NB4 (cell line): ENCODE measurements around the gene XXYLT1.

Experiments
- DNase-seq: peaks from one replicate; pipeline ENCODE4 v3.0.0; 2010; ENCODE audit warnings: low read depth
- H3K4me3 ChIP-seq: one replicate; pipeline ENCODE4 v1.5.1; 2011; ENCODE audit warnings: mild to moderate bottlenecking, low read depth, low read length, moderate library complexity
- MYC ChIP-seq: IDR thresholded peaks from 2 replicates; pipeline ENCODE4 v1.6.1; 2011; ENCODE audit warnings: low read depth, low read length
- POLR2A ChIP-seq: IDR thresholded peaks from 2 replicates; pipeline ENCODE4 v1.6.1; 2011; ENCODE audit warnings: mild to moderate bottlenecking; ENCODE audit not compliant: insufficient read length; ENCODE audit errors: extremely low read depth
- TF ChIP-seq, protein P1 (sequence below): IDR thresholded peaks from 2 replicates; pipeline ENCODE4 v1.6.1; 2011; ENCODE audit warnings: low read depth, low read length
- TF ChIP-seq, protein P2 (sequence below): IDR thresholded peaks from one replicate; pipeline ENCODE4 v1.5.1; 2012; ENCODE audit warnings: low read depth, low read length

Gene XXYLT1

GRCh38 chr3:195284842-195285241, 13.9 kb upstream of the XXYLT1 start:
- DNase-seq = no peak
- TF ChIP-seq, protein P1, sequence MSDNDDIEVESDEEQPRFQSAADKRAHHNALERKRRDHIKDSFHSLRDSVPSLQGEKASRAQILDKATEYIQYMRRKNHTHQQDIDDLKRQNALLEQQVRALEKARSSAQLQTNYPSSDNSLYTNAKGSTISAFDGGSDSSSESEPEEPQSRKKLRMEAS = no peak
- no peak for TF ChIP-seq MYC
- TF ChIP-seq POLR2A = no peak
- TF ChIP-seq, protein P2, sequence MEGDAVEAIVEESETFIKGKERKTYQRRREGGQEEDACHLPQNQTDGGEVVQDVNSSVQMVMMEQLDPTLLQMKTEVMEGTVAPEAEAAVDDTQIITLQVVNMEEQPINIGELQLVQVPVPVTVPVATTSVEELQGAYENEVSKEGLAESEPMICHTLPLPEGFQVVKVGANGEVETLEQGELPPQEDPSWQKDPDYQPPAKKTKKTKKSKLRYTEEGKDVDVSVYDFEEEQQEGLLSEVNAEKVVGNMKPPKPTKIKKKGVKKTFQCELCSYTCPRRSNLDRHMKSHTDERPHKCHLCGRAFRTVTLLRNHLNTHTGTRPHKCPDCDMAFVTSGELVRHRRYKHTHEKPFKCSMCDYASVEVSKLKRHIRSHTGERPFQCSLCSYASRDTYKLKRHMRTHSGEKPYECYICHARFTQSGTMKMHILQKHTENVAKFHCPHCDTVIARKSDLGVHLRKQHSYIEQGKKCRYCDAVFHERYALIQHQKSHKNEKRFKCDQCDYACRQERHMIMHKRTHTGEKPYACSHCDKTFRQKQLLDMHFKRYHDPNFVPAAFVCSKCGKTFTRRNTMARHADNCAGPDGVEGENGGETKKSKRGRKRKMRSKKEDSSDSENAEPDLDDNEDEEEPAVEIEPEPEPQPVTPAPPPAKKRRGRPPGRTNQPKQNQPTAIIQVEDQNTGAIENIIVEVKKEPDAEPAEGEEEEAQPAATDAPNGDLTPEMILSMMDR = no peak
- H3K4me3 ChIP-seq = no peak overlapping the region

DNA sequence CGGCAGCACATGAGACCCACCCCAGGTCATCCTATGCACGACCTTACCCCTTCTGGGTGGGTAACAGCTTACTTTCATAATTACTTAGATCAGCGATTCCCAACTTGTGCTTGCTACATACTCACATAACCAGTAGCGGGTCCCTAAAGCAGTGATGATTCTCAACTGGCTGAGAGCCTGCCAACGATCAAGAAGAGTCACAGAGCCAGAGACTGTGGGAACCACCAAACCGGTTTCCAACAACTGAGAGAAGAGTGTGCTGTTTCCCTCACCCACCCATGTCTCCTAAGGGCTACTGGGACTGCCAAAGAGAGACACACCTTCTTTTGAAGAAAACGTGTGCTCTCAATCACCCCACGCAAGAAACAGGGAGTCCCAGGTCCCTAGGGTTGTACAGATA, 12.0 kb upstream of the XXYLT1 start:
- no peak overlapping the region for H3K4me3 ChIP-seq
- TF ChIP-seq POLR2A (no peak), MYC (no peak)
- TF ChIP-seq, protein P1 = no peak
- TF ChIP-seq, protein P2 = no peak
- no peak for DNase-seq

DNA sequence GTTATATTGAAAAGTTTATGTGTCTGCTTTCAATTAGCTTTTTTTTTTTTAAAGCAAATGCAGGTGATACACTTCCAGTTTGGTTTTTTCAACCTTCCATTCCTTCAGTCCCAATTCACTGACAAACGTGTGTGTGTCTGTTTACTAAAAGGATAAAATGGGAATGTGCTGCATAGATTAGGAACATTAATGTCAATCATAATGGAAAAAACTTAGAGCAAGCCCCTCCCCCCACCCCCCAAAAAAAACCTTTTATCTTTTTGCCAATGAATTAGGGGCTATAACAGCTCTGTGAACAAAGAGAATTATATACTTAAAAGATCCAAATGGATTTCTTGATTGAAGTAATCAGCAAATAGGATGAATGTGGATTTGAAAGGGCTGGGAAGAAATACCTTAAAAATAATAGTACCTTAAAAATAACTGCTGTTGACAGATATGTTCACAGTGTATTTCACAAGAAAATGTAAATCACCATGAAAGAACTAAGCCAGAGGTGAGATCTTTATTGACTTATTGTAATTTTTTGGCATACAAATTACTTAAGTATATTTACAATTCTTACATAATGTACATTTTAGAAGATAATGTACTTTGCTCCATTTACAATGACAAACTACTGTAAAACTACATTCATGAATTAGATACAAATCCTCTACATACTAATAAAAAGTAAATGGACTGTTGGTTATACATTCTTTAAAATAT, 3.5 kb upstream of the XXYLT1 start:
- no peak overlapping the region for H3K4me3 ChIP-seq
- TF ChIP-seq MYC (no peak), POLR2A (no peak)
- TF ChIP-seq, protein P2 = no peak
- TF ChIP-seq, protein P1 = no peak
- DNase-seq = no peak

- peak; percentile 71 for TF ChIP-seq MYC
- TF ChIP-seq, protein P1 = peak; percentile 93
- TF ChIP-seq, protein P2 = peak; percentile 56
- no peak for TF ChIP-seq POLR2A
- DNase-seq = peak; percentile 94
- peak overlapping the region; percentile 89 for H3K4me3 ChIP-seq
These were observed 668 bp upstream of the XXYLT1 start for GRCh38 chr3:195271410-195272243.

DNA sequence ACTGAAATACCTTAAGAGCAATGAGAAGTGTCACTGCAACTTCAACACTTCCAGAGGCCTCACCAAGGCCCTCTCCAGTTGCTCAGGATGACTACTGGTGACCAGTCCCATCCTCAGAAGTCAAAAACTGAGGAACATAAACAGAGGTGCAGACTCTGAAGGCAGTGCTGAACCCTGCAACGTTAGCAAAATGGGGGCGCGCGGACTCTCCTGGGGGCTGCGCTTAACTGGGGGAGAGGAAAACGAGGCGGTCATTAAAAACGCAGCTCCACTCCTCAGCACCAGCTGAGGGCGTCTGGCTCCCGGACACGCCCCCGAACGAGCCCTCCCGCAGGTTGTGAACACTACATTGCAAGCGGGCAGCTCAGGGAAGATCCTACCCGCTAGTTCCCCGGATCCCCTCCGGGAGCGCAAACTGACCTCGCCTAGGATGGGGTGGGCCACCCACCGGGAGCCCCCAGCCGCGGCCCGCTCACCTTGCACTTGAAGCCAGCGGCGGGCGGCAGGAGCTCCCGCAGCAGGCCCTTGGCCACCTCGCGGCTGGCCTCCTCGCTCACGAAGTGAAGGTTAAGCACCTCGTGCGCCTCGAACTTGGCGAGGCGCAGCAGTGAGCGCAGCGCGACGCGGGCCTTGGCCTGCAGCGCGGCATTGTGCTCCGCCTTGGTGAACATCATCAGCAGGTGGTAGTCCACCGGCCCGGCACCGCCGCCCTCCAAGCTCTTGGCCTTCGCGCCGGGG, 711 bp downstream of the XXYLT1 start:
- peak overlapping the region; percentile 80 for H3K4me3 ChIP-seq
- TF ChIP-seq MYC = peak; percentile 43
- TF ChIP-seq, protein P1 = peak; percentile 54
- TF ChIP-seq, protein P2 = no peak
- DNase-seq = peak; percentile 80
